Mononuclear cell (primary cell): ENCODE measurements around the gene SYTL2. TPM values are rescaled to one million over a fixed set of nuclear protein-coding genes. Genes with fewer than 3 reads are reported as not detected.

Experiments used
- H3K27me3 ChIP-seq: 2 replicates; pipeline ENCODE4 v1.6.0; 2011; ENCODE audit warnings: low read length, control low read depth; ENCODE audit not compliant: insufficient read depth
- H3K4me1 ChIP-seq: 2 replicates; pipeline ENCODE4 v1.5.1; 2011; ENCODE audit warnings: mild to moderate bottlenecking, low read length, control low read depth; ENCODE audit not compliant: insufficient read depth
- H3K4me3 ChIP-seq: 2 replicates; pipeline ENCODE4 v1.5.1; 2011; ENCODE audit warnings: mild to moderate bottlenecking, low read length, moderate library complexity
- H3K9me3 ChIP-seq: 2 replicates; pipeline ENCODE4 v1.5.1; 2011; ENCODE audit warnings: low read depth, mild to moderate bottlenecking, control low read depth, low read length
- total RNA-seq: library from RNA; depleted of rRNA; stranded (reverse); fragments of >200 nt; gene quantifications from one replicate; pipeline ENCODE4 v1.2.3, GENCODE V29; 2012

Gene SYTL2
- total RNA-seq, 1 donor: 26.6 TPM

DNA sequence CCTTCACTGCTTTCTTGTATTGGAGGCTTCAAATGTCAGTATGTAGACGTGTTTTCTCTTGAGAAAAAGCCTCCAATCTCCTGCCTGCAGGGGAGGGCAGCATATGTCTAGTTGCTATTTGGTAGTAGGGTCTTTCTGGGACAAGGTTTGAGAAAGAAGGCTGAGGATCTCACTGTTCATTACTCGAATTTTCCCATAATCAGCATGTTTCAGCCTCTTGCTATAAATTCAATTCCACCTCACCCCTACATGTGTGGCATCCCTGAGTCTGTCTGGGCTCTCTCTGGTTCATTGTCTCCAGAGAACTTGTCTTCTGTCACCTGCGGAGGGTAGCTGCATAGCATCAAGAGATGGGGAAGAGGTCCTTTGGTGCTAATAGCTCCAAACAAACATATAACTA, 24.8 kb upstream of the SYTL2 start:
- no peak overlapping the region for H3K4me3 ChIP-seq
- H3K4me1 ChIP-seq: no peaks in the 10 kb centered on the region
- peaks cover 8% of the 10 kb centered on the region for H3K9me3 ChIP-seq
- no peaks in the 10 kb centered on the region for H3K27me3 ChIP-seq

DNA sequence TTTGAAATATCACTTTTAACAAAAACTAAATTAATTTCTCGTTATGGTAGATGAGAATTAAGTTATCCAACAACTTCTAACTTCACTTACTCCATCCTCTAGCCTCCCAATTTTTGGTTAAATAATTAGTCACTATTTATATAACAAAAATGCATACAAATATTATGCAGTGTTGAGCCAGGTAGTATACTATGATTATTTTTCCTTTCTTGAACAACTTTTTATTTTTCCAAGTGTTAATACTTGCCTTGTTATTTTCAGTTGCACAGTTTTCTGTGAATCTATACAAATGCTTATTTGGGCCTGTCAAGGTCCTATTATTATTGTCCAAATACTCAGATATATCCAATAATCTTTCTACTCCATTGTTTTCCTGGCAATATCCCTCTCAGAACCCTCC, 24.3 kb upstream of the SYTL2 start:
- H3K4me3 ChIP-seq: no peak overlapping the region
- no peaks in the 10 kb centered on the region for H3K27me3 ChIP-seq

GRCh38 chr11:85831050-85831449, 20.1 kb upstream of the SYTL2 start:
- Histone ChIP-seq H3K27me3 (no peaks in the 10 kb centered on the region), H3K4me3 (no peak overlapping the region), H3K9me3 (peaks cover 8% of the 10 kb centered on the region), H3K4me1 (peaks cover 15% of the 10 kb centered on the region)

More for the DNA sequence above, 24.3 kb upstream of the SYTL2 start:
- Histone ChIP-seq H3K9me3 (peaks cover 8% of the 10 kb centered on the region), H3K4me1 (no peaks in the 10 kb centered on the region)

GRCh38 chr11:85829172-85829571, 18.2 kb upstream of the SYTL2 start:
- no peaks in the 10 kb centered on the region for H3K27me3 ChIP-seq
- H3K4me1 ChIP-seq: peaks cover 24% of the 10 kb centered on the region
- no peaks in the 10 kb centered on the region for H3K9me3 ChIP-seq
- no peak overlapping the region for H3K4me3 ChIP-seq

GRCh38 chr11:85828640-85828978, 17.7 kb upstream of the SYTL2 start:
- Histone ChIP-seq H3K4me3 (no peak overlapping the region), H3K9me3 (no peaks in the 10 kb centered on the region)

DNA sequence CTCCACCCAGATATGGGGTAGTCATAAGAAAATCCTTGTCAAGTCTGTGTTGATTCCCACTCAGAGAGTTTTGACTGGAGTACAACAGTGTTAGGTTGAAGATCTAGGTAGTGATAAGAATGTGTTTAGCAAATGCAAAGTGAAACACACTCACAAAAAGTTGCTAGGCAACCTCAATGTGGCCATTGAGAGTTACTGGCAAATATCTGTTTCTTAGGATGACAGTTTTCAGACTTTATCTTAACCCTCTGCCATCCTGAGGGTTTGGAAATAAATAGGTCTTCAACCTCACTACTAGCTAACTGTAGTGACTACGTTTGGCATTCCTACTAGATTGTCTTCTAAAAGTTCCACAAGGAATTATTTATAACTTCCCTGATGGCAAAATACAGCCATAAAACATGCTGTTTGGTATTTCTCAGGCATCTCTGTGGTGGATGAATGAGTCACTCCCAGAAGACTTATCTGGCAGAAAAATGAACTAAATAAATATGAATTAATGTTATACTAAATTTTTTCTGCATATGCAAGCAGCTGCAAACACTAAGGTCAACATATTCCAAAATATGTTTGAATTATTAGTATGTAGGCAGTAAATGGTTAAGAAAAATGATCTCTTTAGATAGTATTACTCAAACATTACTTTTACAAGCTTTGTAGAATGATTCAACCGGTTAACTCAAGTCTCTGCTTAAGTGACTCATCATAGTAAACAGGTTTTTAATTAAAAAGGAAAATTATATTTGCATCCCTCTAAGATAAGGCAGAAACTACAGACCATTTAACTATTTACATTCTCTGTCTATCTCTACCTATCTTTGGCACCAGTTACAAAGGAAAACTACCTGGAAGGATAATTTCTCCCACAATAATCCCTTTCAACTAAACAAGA, 17.1 kb upstream of the SYTL2 start:
- H3K9me3 ChIP-seq: no peaks in the 10 kb centered on the region
- H3K27me3 ChIP-seq: no peaks in the 10 kb centered on the region
- H3K4me1 ChIP-seq: peaks cover 30% of the 10 kb centered on the region
- no peak overlapping the region for H3K4me3 ChIP-seq

More at GRCh38 chr11:85828640-85828978, 17.7 kb upstream of the SYTL2 start:
- no peaks in the 10 kb centered on the region for H3K27me3 ChIP-seq
- peaks cover 27% of the 10 kb centered on the region for H3K4me1 ChIP-seq

DNA sequence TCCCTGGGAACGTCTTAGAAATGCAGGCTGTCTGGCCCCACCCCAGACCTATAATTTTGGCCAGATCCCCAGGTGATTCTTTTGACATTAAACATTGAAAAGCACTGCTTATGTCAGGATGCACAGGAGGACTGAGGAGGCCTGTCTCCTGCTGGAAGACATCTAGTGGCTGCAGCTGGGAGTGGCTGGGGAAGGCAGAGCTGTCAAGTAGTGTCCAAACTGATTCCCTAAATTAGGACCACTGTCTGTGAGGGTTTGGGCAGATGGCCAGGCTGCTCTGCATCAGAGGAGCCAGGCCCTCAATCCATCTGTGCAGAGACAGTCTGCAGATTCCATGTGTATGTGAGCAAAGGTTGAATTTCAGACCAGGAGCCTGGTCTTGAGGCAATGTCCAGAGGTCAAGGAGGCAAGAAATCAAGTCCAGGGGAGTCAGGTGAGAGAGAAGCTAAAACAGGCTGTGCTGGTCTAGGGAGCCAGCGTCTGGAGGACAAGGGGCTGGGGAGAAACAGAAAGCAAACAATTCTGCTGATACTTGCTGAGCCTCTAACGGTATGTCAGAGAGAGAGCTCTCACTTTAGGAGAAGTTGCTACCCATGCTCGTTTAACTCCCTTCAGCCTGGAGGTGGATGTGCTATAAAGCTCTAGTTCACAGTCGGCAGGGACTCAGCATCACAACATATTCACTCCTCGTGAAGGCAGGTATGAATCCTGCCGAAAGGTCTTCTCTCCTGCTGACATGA, 15.3 kb upstream of the SYTL2 start:
- H3K4me1 ChIP-seq: peaks cover 35% of the 10 kb centered on the region
- no peaks in the 10 kb centered on the region for H3K9me3 ChIP-seq
- H3K27me3 ChIP-seq: no peaks in the 10 kb centered on the region
- no peak overlapping the region for H3K4me3 ChIP-seq

DNA sequence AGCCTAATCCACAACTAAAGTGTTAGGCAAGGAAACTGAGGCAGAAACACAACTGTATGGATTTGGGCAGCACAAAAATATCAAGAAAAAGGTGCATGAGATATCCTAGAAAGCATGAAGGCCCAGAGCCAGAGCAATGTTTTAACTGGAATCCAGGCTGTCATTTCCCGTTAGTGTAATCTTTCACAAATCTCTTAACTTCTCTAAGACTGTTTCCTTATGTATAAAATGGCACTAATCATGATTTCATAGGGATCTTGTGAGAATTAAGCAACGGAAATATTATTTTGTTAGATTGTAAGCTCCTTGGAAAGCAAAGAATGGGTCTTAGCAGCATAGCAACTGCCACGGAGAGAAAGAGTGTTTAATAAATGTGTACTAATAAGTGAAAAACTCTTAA, 14.7 kb upstream of the SYTL2 start:
- no peaks in the 10 kb centered on the region for H3K9me3 ChIP-seq
- peaks cover 35% of the 10 kb centered on the region for H3K4me1 ChIP-seq
- H3K27me3 ChIP-seq: no peaks in the 10 kb centered on the region
- no peak overlapping the region for H3K4me3 ChIP-seq

- H3K4me1 ChIP-seq: peaks cover 35% of the 10 kb centered on the region
- no peaks in the 10 kb centered on the region for H3K27me3 ChIP-seq
- no peaks in the 10 kb centered on the region for H3K9me3 ChIP-seq
- no peak overlapping the region for H3K4me3 ChIP-seq
Observed at GRCh38 chr11:85823816-85824215, 12.9 kb upstream of the SYTL2 start.

DNA sequence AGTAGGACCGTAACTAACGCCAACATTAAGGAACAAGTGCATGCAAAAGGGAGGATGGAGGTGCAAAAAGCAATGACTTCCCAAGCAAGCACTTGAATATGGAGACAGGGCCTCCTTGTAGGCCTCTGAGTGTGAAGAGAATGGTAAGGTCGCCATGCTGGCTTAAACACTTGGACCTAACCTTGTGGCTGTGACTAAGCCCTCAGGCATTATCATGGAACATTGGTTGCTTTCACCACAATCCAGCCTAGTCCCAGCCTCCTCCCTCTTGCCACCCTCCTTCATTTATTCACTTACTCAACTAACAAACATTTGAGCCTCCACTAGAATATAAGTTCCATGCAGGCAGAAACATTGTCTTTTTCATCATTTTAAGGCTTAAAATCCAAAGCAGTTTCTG, 11.9 kb upstream of the SYTL2 start:
- no peaks in the 10 kb centered on the region for H3K27me3 ChIP-seq
- no peaks in the 10 kb centered on the region for H3K9me3 ChIP-seq
- peaks cover 35% of the 10 kb centered on the region for H3K4me1 ChIP-seq
- H3K4me3 ChIP-seq: no peak overlapping the region

DNA sequence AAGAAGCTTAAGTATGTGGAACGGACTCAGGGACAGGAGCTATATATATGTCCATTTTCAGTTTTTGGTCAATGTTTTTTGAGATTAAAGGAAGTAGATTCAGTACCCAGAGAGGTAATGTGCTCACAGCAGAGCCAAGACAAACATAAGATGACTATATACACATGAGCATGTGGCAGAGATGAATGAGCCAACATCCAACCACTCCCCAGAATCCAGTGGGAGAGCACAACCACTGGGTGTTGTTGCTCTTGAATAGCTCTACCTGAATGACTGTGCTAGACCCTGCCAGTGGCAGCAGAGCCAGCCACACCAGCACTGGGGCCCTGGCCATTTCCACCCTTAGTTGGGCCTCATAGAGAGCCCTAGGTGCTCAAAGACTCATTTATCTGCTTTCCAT, 10.7 kb upstream of the SYTL2 start:
- peaks cover 25% of the 10 kb centered on the region for H3K4me1 ChIP-seq

GRCh38 chr11:85819441-85819840, 8.5 kb upstream of the SYTL2 start:
- H3K9me3 ChIP-seq: no peaks in the 10 kb centered on the region
- H3K4me3 ChIP-seq: no peak overlapping the region
- peaks cover 14% of the 10 kb centered on the region for H3K4me1 ChIP-seq
- no peaks in the 10 kb centered on the region for H3K27me3 ChIP-seq

More for the DNA sequence above, 10.7 kb upstream of the SYTL2 start:
- no peak overlapping the region for H3K4me3 ChIP-seq
- no peaks in the 10 kb centered on the region for H3K27me3 ChIP-seq
- no peaks in the 10 kb centered on the region for H3K9me3 ChIP-seq

DNA sequence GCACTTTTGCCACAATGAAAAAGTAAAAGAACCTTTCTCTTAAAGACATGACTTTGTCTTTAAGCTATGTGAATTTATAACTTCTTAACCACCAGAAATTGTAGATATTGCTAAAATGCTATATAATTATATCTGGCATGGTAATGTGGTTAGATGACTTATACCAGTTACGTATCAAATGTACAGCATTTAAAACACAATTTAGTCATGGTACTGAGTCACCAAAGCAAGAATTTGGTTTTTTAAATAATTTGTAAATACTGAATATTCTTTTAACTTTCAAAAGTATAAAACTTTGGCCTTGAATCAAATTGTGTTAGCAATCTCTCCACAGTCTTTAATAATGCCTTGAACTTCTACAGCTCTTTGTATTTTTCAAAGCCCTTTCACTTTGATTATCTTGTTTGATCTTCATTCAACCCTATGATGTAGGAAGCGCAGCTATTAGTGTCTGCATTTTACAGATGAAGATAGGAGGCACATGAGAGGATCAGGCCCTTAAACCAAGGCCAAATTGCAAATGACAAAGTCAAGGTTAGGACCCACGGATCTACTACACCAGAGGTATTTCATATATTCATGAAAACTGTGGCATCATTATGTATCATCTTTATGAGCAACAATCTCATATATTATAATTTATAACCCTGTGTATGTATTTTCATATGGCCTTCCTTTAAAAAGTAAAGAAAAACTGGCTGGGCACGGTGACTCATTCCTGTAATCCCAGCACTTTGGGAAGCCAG, 4.4 kb upstream of the SYTL2 start:
- H3K27me3 ChIP-seq: peaks cover 7% of the 10 kb centered on the region
- no peaks in the 10 kb centered on the region for H3K9me3 ChIP-seq
- H3K4me1 ChIP-seq: peaks cover 10% of the 10 kb centered on the region
- no peak overlapping the region for H3K4me3 ChIP-seq

- H3K4me3 ChIP-seq: no peak overlapping the region
- H3K27me3 ChIP-seq: peaks cover 7% of the 10 kb centered on the region
- peaks cover 22% of the 10 kb centered on the region for H3K4me1 ChIP-seq
- no peaks in the 10 kb centered on the region for H3K9me3 ChIP-seq
Observed at GRCh38 chr11:85813721-85814120, 2.8 kb upstream of the SYTL2 start.

- H3K9me3 ChIP-seq: no peaks in the 10 kb centered on the region
Observed at GRCh38 chr11:85811624-85812023, 683 bp upstream of the SYTL2 start.

More at GRCh38 chr11:85811624-85812023, 683 bp upstream of the SYTL2 start:
- Histone ChIP-seq H3K4me3 (peak overlapping the region; percentile 47), H3K27me3 (peaks cover 7% of the 10 kb centered on the region), H3K4me1 (peaks cover 22% of the 10 kb centered on the region)
